HG02642 (cell line): Measurements from ENCODE around the gene PTDSS2.
A peak's percentile ranks its signal among the peaks of the same experiment; 100 is the strongest.

Source experiments
- ATAC-seq: cut with Tn5 transposase; IDR thresholded peaks from one replicate; pipeline ENCODE4 v1.9.1; 2021; ENCODE audit warnings: mild to moderate bottlenecking; ENCODE audit not compliant: unreplicated experiment, poor library complexity

PTDSS2 gene

DNA sequence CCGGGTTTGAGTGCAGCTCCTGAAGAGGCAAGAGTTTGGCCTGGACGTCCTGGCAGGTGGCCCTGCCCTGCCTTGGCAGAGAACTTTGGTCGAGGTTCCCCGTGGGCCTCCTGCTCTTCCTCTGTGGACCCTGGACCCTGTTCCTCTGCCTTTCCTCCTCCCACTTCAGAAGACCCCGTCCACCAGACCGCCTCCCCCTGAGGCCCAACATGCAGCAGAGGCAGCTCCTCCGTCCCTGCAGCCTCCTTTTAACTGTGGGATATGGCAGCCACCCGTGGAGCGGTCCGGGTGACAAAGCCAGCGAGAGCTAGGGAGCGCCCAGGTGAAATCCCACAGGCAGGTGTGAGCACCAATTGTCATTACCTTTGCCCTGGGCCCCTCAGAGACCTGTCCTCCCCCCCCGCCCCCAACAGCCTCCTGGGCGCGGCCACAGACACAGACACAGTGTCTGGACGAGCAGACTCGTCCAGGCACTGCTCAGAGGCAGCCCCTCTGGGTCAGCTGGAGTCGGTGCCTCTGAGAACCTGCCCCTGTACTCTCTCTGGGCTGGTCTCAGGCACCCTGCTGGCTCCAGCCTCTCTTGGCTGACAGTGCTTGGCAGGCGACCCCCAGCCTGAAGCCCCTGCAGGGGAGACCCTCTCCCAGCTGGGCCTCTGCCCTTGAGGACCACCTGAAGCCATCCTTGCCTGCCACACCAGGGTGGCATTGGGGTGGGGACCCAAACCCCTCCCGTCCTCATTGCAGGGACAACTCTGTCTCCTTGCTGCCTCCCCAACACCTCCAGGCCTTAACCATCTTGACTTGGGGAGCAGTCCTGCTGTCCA, 4.1 kb upstream of the PTDSS2 start:
- ATAC-seq, result no peak

DNA sequence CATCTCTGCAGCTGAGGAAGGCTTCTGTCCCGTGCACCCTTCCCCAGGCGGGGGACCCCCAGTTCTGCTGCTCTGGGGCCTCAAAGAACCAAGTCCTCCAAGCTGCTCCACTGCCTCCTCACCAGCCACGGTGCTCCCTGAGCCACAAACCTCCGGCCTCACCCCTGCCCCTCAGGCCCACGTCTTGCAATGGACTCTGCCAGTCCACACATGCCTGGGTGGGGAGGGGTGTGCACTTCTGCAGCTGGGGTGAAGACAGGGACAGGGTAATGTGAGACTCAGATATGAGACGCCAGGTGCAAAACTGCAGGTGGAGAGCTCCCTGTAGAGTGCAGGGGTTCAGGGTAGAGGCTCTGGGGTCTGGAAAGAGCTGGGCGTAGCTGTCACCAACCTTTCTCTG, 3.2 kb upstream of the PTDSS2 start:
- no peak for ATAC-seq

DNA sequence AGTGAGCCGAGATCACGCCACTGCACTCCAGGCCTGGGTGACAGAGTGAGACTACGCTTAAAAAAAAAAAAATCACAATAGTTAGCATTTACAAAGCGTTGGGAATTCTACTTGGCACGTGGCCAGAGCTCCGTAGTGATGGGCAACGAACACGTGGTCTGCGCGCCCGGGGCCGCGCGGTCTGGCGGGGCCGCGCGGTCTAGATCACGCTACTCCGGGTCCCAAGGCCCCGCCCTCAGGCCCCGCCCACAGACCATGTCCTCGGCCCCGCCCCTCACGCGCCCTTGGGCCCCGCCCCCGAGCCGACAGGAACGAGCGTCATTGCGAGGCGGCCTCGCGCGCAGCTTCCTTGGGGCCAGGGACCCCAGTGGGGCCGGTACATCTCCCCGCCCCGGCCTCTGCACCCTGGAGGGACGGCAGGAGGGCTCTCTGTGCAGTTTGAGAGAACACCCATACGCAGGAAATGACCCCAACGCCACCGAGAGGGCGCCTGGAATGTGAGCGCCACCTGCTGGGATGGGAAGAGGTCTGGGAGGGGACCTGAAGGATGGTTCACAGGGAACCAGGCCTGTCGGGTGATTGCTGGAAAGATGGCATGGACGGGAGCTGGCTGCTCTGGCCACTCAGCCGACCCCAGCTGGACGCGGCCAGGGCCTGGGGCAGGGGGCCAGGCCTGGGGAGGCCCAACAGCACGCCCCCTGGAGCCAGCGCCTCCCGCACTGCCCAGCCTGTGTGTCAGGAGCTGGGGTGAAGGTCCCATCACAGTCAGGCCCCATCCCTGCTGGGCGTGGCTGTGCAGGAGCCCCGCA, 2.0 kb upstream of the PTDSS2 start:
- ATAC-seq, result peak; percentile 55

GRCh38 chr11:450809-451451, 851 bp downstream of the PTDSS2 start:
- peak; percentile 5 for ATAC-seq

DNA sequence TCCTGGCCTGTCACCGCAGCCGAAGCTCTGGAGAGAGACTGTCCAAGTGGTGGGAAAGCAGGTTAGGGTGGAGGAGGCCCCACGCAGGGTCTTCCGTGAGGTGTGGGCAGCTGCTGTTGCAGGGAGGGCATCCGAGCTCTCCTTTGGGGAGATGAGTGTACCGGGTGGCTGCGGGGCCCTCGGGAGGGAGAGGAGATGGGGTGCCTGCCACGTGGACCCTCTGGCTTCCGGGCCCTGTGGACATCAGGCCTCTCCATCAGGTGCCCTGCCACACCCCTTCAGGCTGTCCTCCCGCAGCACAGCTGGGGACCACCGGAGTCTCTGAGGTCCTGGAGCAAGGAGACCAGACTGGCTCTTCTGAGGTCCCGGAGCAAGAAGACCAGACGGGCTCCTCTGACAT, 1.7 kb downstream of the PTDSS2 start:
- ATAC-seq, result no peak

GRCh38 chr11:452203-452744, 2.2 kb downstream of the PTDSS2 start:
- no peak for ATAC-seq

GRCh38 chr11:452916-453527, 2.9 kb downstream of the PTDSS2 start:
- ATAC-seq, result no peak

- no peak for ATAC-seq
These were observed 3.5 kb downstream of the PTDSS2 start for GRCh38 chr11:453564-453963.

- ATAC-seq, result no peak
These were observed 4.0 kb downstream of the PTDSS2 start for GRCh38 chr11:454043-454442.

GRCh38 chr11:454801-455565, 4.9 kb downstream of the PTDSS2 start:
- ATAC-seq, result no peak

DNA sequence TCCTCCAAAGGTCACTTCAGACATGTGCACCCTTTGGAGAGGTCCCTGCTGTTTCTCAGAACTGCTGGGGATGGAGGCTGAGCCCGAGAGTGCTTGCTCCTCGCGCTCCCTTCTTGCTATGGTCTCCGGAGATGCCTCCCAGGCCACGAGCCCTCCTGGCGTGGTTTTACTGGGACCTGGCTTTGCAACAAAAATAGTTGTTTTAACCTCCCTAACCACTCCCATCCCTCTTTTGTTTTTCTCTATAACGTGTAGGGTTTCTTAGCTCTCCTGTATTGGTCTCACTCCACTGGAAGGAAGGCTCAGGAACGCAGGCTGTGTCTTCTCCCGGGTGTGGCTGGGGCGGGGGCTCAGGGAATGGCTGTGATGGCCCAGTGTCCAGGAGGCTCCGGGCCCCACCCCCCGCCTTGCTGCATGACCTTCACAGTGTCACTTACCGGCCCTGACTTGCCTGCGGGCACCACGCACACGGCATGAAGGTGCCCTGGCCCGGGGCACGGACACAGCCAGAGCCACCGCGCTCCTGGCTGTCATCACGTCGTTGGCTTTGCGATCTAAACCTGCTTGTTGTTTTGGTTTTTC, 5.6 kb downstream of the PTDSS2 start:
- ATAC-seq, result no peak

DNA sequence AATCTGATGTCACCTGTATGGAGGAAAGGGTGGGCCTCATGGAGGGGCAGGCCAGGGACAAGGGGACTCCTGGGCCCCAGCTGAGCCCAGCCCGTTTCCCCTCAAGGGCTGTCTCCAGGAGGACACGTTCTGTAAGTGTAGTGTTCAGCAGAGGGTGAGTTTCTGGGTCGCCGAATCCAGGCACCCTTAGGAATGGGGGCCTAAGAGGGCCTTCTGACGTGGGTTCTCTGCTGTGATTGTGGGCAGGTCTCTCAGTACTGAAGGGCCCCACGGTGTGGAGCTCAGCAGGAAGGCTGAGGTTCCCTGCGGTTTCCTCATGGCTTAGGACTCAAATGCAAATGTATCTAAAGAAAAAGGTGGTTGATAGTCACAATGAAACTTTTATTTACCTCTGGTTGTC, 6.5 kb downstream of the PTDSS2 start:
- no peak for ATAC-seq

- no peak for ATAC-seq
These were observed 7.2 kb downstream of the PTDSS2 start for GRCh38 chr11:457111-457760.

DNA sequence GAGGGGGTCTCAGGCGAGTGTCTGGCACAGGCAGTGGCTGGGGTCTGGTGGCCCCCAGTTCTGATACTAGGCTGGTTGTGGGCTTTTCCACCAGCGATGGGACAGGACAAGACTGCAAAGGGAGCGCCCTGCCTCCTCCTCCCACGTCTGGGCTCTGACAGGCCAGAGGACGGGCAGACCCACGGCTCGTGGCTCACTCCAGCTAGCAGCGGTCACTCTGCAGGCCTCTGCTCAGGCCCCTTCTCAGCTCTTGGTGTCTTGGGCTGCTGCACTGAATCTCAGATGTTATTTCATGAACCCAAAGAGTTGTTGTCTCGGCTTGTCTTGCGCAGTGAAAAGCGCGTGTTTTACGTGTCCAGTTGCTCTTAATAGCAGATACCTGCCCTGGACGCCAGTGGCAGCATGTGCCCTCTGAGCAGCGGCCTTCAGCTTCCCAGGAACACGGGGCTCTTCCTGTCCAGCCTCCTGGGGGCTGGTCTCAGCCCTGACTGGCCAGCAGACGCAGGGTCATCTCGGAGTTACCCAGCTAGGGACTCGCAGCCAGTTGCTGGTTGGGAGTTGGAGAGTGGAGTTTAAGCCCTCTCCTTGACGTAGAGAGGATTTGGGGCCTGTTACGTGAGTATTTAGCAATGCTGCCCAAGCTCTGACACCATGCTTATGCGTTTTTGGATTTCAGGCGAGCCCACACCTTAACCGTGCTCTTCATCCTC, 9.6 kb downstream of the PTDSS2 start:
- ATAC-seq, result no peak

DNA sequence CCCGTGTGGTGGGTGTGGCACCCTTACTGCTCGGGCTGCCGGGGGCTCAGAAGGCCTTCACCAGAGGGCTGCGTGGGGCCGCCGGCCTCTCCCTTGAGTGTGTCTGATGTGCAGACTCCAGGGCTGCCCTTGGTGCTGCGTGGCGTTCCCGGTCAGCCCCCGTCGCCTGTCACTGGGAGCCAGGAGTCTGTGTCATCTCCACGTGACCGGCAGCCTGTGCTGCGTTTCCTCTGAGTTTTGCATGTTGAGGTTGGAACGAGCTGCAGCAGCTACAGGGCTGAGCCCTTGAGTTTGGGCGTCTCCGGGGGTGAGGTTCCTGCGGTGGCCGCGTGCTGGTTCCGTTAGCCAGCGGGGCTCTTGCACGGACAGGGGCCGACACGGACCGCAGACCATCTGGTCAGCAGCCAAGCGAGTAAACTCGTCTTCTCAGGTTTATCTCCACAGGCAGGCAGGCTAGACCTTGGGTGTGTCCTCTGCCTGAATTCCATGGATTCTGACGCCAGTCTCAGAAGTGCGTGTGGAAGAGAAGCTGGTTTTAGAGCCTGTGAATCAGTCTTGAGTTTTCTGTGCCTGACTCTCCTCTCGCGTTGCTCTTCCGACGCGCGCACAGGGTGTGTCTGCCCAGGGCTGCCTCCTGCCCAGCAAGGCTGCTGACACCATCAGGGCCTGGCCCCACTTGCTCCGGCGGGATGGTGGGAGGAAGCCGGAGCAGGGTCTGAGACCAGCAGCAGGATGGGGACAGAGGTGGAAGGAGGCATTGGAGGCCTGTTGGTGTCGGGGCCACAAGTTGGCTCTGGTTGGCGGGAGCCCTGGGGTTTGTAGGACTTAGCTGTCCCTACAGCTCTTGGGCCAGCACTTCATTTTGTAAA, 10.5 kb downstream of the PTDSS2 start:
- no peak for ATAC-seq

GRCh38 chr11:461626-462025, 11.5 kb downstream of the PTDSS2 start:
- no peak for ATAC-seq

GRCh38 chr11:462107-462890, 12.2 kb downstream of the PTDSS2 start:
- no peak for ATAC-seq
